Ovary (tissue), 3 donors: Measurements from ENCODE around the gene PPP1R13L.

Experiments
- CTCF ChIP-seq, 3 donors: fragments of 450-650 bp in 2 of 3; fragments of 200-600 bp in 1 of 3; IDR thresholded peaks; one replicate each; pipeline versions ENCODE4 v1.5.1 to v1.8.0; 2016 to 2022; ENCODE audit warnings: antibody characterized with exemption in 3 of 3, mild to moderate bottlenecking in 1 of 3
- POLR2A ChIP-seq: fragments of 450-650 bp; IDR thresholded peaks from one replicate; pipeline ENCODE4 v1.6.1; 2017; ENCODE audit warnings: antibody characterized with exemption, mild to moderate bottlenecking, moderate library complexity
- donor health status: DM: no; HTN: no; CAD: no.

GRCh38 chr19:45401815-45402214, 3.1 kb downstream of the PPP1R13L start:
- TF ChIP-seq POLR2A (no peak), CTCF (IDR thresholded peaks at IDR 0.05) (no peak)
